GM19455 (cell line): ENCODE measurements around the gene OTUD3.
"Not testable (repeated sequence)": the region's sequence is repeated elsewhere in the genome, so short reads cannot be mapped to it uniquely, and the experiment has no call there.

ENCODE experiments used
- ATAC-seq: cut with Tn5 transposase; IDR thresholded peaks from one replicate; pipeline ENCODE4 v1.9.1; 2021; ENCODE audit not compliant: unreplicated experiment

OTUD3 gene, protein sequence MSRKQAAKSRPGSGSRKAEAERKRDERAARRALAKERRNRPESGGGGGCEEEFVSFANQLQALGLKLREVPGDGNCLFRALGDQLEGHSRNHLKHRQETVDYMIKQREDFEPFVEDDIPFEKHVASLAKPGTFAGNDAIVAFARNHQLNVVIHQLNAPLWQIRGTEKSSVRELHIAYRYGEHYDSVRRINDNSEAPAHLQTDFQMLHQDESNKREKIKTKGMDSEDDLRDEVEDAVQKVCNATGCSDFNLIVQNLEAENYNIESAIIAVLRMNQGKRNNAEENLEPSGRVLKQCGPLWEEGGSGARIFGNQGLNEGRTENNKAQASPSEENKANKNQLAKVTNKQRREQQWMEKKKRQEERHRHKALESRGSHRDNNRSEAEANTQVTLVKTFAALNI

DNA sequence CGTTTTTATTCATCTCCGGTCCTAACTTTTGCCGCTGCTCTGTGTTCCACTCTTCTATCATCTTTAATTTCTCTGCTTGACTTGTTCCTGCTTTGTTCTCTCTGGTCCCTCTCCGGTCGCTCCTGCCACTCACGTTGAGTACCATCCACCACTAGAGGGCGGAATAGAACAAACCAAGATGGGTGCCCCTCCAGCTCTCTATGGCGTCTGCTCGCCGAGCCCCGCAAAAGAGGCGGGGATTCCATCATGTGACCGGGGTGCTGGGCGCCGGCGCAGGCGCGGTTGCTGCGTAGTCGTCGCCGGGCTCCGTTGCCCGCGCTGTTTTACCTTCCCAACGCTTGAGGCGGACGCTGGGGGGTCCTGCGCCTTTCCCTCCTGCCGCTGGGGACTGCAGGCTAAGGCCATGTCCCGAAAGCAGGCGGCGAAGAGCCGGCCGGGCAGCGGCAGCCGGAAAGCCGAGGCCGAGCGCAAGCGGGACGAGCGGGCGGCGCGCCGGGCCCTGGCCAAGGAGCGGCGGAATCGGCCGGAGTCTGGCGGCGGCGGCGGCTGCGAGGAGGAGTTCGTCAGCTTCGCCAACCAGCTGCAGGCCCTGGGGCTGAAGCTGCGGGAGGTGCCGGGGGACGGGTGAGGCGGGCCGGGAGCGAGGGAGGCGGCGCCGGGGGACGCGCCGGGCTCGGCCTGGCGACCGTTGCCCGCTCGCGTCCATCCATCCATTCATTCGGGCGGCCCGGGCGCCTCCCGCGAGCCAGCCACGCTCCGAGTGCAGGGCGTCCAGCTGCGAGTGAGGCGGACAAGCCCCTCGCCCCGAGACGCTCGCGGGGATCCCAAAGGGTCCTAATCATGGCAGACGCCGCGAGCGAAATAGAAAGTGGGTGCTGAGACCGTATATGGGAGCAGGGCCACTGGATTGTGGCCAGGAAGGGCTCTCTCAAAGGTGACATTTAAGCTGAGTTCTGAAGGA, at the start of gene OTUD3:
Gene OTUD3, plus strand, starts transcription at position 285 of the 961 bp plus-strand sequence. Its CDS starts 119 bp downstream, at position 404.
- ATAC-seq: peak; percentile 80

DNA sequence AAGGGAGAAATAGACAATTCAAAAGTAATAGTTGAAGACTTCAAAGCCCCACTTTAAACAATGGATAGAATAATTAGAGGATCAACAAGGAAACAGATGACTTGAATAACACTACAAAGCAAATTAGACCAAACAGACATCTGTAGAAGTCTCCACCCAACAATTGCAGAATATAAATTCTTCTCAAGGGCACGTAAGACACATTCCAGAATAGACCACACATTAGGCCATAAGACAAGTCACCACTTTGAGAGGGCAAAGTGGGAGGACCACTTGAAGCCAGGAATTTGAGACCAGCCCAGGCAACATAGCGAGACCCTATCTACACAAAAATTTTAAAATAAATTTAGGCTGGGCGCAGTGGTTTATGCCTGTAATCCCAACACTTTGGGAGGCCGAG, 46.6 kb upstream of the OTUD3 start:
- no peak for ATAC-seq

DNA sequence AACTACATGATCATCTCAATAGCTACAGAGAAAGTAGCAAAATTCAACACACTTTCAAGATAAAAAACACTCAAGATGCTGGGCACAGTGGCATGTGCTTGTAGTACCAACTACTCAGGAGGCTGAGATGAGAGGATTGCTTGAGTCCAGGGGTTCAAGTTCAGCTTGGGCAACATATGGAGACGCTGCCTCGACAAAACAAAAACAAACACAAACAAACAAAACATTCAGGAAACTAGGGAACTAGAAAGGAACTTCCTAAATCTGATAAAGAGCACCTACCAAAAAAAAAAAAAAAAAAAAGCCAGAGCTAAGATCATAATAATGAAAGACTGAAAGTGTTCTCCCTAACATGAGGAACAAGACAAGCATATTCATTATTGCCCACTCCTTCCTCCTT, 44.3 kb upstream of the OTUD3 start:
- ATAC-seq: no peak

DNA sequence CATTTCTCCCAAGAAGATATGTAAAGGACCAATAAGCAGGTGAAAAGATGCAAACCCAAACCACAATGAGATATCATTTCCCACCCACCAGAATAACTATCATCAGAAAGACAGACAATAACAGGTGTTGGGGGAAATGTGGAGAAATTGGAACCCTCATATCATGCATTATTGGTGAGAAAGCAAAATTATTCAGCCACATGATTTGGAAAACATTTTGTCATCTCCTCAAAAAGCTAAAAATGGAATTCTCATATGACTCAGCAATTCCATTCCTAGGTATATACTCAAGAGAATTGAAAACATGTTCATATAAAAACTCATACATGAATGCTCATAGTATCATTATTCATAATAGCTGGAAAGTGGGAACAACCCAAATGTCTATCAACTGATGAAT, 42.0 kb upstream of the OTUD3 start:
- no peak for ATAC-seq

DNA sequence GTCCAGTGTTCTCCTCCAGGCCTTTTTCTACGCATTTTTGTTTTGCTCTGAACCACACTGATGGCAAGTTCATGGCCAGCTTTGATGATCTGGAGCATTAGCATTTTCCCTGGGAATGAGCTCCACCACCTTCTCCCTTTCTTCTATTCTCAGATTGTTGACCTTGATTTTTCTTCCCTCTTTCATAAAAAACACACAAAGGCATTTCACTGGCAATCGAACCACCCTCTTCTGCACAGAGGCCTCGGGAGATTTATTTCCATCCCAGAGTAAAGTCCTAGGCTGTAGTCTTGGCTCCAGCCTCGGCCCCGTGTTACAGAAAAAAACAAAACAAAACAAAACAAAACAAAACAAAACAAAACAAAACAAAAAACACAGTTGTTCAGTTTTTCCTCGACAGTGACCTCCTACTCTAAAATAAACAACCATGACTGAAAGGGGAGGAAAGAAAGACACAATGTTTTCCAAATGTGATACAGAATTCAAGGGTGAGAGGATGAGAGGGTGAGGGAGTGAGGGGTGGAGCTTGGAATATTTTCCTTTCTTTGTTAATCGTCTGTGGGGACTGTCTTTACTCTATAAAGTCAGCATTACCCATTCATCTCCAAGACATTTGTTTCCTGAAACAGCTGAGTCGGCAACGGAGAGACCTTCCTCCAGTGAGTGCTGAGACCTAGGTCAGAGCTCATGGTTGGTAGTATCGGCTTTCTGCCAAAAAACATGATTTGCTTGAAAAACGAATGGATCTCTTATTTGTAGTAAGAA, 37.3 kb upstream of the OTUD3 start:
- ATAC-seq: no peak

DNA sequence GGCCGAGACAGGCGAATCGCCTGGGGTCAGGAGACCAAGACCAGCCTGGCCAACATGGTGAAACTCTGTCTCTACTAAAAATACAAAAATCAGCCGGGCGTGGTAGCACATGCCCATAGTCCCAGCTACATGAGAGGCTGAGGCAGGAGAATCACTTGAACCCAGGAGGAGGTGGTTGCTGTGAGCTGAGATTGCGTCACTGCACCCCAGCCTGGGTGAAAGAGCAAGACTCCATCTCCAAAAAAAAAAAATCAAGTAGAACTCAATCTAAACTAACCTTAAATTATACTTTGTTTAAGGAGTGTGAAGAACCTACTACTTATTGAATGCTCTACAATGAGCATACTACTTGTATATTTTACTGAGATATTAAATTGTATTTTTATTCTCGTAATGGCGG, 36.6 kb upstream of the OTUD3 start:
- no peak for ATAC-seq

DNA sequence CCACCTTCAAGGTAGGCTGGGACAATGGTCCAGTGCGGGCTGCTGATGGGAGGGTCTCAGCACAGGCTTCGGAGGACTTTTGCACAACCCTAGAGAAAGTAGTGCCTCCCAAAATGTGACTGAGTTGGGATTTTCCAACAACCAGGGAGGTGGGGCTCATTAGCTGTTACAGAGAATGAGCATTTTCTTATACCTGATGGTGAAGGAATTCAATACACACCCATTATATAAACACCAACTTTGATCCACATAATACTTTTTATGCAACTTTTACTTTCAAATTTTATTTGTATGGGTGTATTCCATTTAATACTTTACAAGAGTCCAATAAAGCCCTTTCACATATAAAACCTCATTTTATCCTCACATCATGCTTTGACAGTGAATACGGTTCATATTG, 35.9 kb upstream of the OTUD3 start:
- no peak for ATAC-seq

DNA sequence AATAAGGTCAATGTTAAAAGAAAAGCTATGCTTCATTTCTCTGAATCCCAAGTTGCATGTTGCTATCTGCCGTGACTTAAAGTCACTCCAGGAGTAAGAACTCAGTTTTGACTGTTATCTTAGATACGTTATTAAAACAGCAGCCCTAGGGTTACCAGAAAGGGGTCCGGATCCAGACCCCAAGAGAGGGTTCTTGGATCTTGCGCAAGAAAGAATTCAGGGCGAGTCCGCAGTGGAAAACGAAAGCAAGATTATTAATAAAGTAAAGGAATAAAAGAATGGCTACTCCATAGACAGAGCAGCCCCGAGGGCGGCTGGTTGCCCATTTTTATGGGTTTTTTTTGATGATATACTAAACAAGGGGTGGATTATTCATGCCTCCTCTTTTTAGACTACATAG, 34.9 kb upstream of the OTUD3 start:
- ATAC-seq: not testable (repeated sequence)

DNA sequence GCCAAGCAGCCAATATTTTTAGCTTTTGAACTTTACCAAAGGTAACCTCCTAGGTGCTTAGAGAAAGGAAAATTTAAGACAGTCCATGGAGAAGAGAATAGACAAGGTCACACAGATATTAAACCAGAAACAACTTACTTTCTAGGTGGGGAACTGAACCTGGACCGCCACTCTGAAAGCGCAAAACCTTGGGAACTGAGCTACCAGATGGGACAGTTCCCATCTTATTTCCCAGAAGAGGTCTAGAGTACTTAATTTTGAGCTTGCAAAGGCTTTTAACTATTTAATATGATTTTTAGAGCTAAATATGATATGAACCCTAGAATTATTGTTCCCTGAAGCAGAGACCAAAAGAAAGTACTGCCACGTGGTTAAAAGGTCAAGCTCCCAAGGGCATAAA, 32.9 kb upstream of the OTUD3 start:
- not testable (repeated sequence) for ATAC-seq

DNA sequence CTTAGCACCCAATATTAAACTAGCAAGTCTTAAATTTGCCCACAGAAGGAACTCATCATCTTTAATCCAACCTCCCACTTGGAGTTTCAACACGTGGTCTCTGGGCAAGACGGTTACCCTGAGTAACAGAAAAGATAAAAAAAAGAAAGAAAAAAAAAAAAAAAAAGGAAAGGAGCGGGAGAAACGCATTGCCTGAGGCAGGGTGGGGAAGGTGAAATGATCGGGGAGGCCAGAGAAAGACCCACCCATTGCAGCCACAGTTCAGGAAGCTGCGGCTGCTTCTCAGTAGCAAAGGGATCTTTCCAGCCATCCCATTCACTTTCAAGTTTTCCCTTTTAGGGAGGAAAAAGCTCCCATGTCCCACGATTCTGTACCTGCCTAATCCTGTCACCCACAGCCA, 32.0 kb upstream of the OTUD3 start:
- no peak for ATAC-seq

DNA sequence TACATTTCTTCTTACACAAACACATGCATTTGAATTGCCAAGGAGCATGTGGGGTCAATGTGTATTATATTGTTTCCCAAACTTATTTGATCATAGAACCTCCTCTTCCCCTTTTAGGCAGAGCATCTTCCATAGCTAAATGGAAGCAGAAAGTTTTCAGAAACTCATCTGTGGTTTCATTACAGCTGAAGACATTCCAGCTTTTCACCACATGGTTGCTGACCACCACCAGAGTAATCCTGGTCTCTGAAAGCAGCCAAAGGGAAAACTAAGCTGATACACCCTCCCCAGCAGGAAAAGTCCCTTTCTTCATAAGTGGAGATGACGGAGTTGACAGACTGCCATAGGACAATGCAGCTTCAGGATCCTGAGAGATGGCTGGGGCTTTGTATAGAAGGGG, 30.2 kb upstream of the OTUD3 start:
- ATAC-seq: no peak

DNA sequence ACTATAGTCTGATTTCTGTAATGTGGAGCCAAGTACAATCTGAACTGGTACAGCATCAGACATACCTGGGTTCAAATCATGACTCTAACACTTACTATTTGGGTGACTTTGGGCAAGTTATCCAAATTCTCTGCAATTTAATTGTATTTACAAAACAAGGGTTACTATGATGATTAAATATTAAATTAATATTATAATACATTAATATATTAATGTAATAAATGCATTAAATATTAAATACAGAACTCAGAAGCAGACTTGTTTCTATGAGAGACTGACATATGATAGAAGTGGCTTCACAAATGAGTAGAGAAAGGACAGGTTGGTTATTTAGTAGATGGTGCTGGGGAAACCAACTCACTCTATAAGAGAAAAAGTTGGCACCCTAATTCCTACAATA, 27.3 kb upstream of the OTUD3 start:
- no peak for ATAC-seq

DNA sequence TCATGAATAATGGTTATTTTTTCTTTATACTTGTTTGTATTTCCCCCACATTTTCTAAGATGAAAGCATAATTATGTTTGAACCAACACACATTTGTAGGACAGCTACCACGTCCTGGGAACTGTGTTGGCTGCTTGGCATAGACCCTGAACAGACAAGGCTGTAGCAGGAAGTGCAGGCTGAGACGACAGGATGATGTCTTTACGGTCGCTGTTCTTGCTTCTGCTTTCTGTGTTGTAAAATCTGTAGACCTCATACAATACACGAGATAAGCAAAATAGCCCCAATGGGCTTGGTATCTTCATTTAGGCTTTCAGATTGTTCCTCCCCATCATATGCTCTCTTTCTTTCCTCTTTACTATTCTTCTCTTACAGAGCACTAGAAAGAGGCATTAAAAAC, 23.3 kb upstream of the OTUD3 start:
- no peak for ATAC-seq

DNA sequence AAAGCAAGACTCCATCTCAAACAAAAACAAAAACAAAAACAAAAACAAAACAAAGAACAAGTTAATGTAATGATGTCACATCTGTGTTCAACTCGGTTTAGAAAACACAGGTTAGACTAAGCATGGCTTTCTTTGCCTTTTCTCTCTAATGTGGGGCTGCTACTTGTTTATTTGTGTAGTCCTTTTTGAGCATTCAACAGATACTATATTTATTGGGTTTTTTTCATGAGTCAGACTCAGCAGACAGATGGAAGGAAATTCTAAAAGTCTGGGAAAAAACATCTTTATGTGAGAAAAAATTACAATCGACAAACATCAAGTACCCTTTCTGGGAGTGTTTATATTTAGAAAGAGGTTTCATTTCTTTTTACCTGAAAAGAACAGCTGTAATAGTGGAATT, 22.3 kb upstream of the OTUD3 start:
- no peak for ATAC-seq

DNA sequence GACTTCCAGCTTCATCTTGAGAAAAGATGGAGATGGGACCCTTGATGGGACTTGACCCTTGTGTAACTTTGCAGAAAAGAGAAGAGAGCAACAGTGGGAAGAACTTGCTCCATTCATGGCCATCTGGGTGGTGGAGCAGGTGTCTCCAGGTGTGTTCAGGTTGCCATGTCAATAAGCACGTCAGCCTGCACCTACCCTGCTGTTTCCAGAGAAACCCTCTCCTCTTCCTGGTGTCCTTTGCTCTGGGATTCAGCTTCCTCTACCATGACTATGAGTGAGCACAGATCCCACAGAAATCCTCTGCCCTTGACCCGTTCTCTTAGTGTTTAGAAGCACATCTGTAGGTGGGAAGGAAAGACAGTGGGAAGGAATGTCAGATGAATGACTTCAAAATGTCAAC, 21.8 kb upstream of the OTUD3 start:
- ATAC-seq: no peak

DNA sequence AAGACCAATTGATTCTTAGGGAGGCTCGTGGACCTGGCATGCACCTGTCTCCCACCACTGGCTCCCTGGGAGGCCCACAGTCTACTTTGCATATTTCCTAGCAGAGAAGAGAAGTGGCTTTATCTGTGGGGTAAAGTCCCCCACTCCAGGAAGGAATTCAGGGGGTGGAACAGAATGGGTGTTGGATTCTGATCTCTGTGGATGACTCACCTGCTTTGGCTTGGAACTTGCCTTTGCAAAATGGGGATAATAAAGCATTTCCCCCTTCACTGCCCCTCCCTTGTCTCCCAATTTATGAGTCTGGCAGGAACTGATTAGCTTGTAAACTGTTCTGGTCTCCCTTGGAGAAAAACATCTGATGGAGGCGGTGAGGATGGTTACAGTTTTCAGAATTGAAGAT, 21.2 kb upstream of the OTUD3 start:
- ATAC-seq: no peak

DNA sequence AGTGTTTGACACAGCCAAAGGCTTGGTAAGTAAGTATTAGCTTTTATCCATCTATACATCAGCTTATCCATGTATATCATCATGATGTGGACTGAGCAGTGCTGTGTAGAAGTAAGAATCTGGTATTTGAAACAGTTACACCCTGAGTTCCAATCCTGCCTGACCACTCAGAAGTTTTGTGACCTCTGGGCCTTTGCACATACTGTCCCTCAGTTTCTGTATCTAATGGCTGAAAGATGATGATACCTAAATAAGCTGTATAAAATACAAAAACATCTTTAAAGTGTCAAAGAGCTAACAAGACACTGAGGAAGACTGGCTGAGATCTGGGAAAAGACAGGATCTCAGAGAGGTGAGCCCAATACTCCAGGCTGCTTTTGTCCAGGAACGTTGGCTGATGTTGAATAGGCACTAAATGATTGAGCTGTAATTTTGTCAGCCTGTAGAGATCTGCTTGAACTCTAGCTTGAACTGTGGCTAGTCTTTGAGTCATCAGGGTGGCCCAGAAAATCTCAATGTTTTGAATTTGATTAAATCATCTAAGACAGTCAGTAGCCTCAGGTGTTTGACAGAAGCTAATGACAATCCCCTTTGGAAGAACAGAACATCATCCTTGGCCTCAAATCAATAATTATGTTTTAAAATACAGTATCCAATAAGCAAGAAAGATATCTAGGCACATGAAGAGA, 20.2 kb upstream of the OTUD3 start:
- no peak for ATAC-seq

DNA sequence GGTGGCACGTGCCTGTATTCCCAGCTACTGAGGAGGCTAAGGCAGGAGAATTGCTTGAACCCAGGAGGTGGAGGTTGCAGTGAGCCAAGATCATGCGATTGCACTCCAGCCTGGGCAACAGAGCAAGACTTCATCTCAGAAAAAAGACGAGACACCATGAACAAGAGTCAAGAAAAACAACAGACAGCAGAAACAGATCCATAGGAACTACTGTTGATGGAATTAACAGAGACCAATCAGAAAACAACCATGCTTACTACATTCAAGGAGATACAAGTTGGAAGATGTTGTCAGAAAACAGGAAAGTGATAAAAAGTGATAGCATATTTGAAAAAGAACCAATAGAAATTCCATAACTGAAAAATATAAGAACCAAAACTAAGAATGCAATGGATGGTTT, 19.3 kb upstream of the OTUD3 start:
- no peak for ATAC-seq

DNA sequence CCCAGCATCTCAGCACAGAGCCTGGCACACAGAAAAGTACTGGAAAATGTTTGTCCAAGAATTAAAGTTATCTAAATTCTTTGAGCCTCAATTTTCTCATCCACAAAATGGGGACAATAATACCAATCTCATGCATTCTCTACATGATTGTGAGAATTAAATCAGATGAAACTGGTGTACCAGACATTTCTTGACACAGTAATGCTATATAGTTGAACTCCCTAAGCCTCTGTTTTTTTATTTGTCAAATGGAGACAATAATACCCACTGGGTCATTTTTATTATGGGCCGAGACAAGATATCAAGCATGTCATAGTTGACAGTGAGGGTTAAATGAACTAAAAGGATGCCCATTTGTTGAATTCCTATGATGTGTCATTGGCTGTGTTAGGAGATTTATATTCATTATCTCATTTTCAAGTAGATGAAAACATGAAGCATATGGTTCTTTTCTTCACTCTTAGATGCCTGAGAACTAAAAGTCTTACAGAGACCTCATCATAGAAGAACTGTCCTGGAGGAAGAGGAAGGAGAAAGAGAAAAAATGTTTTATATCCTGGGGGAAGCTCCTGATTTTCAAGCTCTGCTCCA, 17.5 kb upstream of the OTUD3 start:
- no peak for ATAC-seq

DNA sequence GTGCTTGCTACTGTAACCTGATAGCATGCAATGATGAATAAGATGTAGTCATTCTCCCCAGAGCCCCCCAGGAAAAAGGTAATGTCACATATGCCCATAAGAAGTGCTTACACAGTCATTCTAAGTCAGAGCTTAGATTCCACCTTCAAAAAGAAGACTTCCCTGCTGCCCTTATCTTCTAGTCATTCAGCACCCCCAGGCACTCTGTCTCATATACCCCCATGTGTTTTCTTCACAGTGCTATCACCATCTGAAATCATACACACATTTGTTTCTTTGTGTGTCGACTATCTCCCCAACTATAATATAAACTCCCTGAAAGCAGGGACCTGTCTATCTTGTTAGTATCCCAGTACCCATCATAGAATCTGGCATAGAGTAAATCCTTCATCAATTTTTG, 16.2 kb upstream of the OTUD3 start:
- no peak for ATAC-seq
